ENCODE measurements around the gene OR52K1.
"Not testable (repeated sequence)": the region's sequence is repeated elsewhere in the genome, so short reads cannot be mapped to it uniquely, and the experiment has no call there.

Gene OR52K1

GRCh38 chr11:4511282-4512245, 29.1 kb downstream of the OR52K1 start:
- Mint-ChIP-seq H3K9me3 (no peaks in the 10 kb centered on the region), H3K4me1 (ENCODE audit: low read depth) (no peaks in the 10 kb centered on the region), H3K27me3 (peaks cover 16% of the 10 kb centered on the region), H3K27ac (no peak overlapping the region), H3K4me3 (no peak overlapping the region), H3K36me3 (ENCODE audit: low read depth) (no peaks in the 10 kb centered on the region)
- no peak for DNase-seq

- peaks cover 3% of the 10 kb centered on the region for H3K27me3 Mint-ChIP-seq
- H3K4me3 Mint-ChIP-seq: no peak overlapping the region
- H3K9me3 Mint-ChIP-seq: no peaks in the 10 kb centered on the region
Measured at GRCh38 chr11:4514196-4514595, 31.8 kb downstream of the OR52K1 start.

GRCh38 chr11:4522339-4522738, 39.9 kb downstream of the OR52K1 start:
- Mint-ChIP-seq H3K36me3 (ENCODE audit: low read depth) (no peaks in the 10 kb centered on the region), H3K9me3 (no peaks in the 10 kb centered on the region), H3K4me1 (ENCODE audit: low read depth) (no peaks in the 10 kb centered on the region), H3K4me3 (no peak overlapping the region), H3K27ac (no peak overlapping the region), H3K27me3 (peaks cover 30% of the 10 kb centered on the region)
- DNase-seq: no peak

More at GRCh38 chr11:4514196-4514595, 31.8 kb downstream of the OR52K1 start:
- H3K4me1 Mint-ChIP-seq (ENCODE audit: low read depth): no peaks in the 10 kb centered on the region
- no peak for DNase-seq
- no peaks in the 10 kb centered on the region for H3K36me3 Mint-ChIP-seq (ENCODE audit: low read depth)
- H3K27ac Mint-ChIP-seq: no peak overlapping the region

GRCh38 chr11:4522752-4523151, 40.3 kb downstream of the OR52K1 start:
- Mint-ChIP-seq H3K36me3 (ENCODE audit: low read depth) (no peaks in the 10 kb centered on the region), H3K27ac (no peak overlapping the region), H3K27me3 (peaks cover 33% of the 10 kb centered on the region), H3K4me3 (no peak overlapping the region), H3K9me3 (no peaks in the 10 kb centered on the region), H3K4me1 (ENCODE audit: low read depth) (no peaks in the 10 kb centered on the region)
- no peak for DNase-seq

GRCh38 chr11:4523666-4524065, 41.2 kb downstream of the OR52K1 start:
- no peak for DNase-seq
- Mint-ChIP-seq H3K9me3 (no peaks in the 10 kb centered on the region), H3K36me3 (ENCODE audit: low read depth) (no peaks in the 10 kb centered on the region), H3K27ac (no peak overlapping the region), H3K4me3 (no peak overlapping the region), H3K27me3 (peaks cover 39% of the 10 kb centered on the region), H3K4me1 (ENCODE audit: low read depth) (no peaks in the 10 kb centered on the region)

GRCh38 chr11:4527926-4528325, 45.5 kb downstream of the OR52K1 start:
- Mint-ChIP-seq H3K9me3 (no peaks in the 10 kb centered on the region), H3K27me3 (peaks cover 46% of the 10 kb centered on the region), H3K36me3 (ENCODE audit: low read depth) (no peaks in the 10 kb centered on the region), H3K4me3 (no peak overlapping the region), H3K4me1 (ENCODE audit: low read depth) (no peaks in the 10 kb centered on the region), H3K27ac (no peak overlapping the region)
- no peak for DNase-seq

- DNase-seq; H3K27ac Mint-ChIP-seq; H3K9me3 Mint-ChIP-seq; H3K4me3 Mint-ChIP-seq; H3K4me1 Mint-ChIP-seq (ENCODE audit: low read depth); H3K36me3 Mint-ChIP-seq (ENCODE audit: low read depth): not testable (repeated sequence)
- H3K27me3 Mint-ChIP-seq: peaks cover 47% of the 10 kb centered on the region
Measured at GRCh38 chr11:4531686-4532085, 49.2 kb downstream of the OR52K1 start.

- DNase-seq: peak; percentile 66
- no peaks in the 10 kb centered on the region for H3K36me3 Mint-ChIP-seq (ENCODE audit: low read depth)
- no peaks in the 10 kb centered on the region for H3K9me3 Mint-ChIP-seq
- no peak overlapping the region for H3K27ac Mint-ChIP-seq
- H3K27me3 Mint-ChIP-seq: peaks cover 35% of the 10 kb centered on the region
- H3K4me3 Mint-ChIP-seq: no peak overlapping the region
- no peaks in the 10 kb centered on the region for H3K4me1 Mint-ChIP-seq (ENCODE audit: low read depth)
Measured at GRCh38 chr11:4539603-4540219, 57.3 kb downstream of the OR52K1 start.

- no peak overlapping the region for H3K27ac Mint-ChIP-seq
- H3K36me3 Mint-ChIP-seq (ENCODE audit: low read depth): no peaks in the 10 kb centered on the region
- no peak overlapping the region for H3K4me3 Mint-ChIP-seq
- no peaks in the 10 kb centered on the region for H3K9me3 Mint-ChIP-seq
- H3K4me1 Mint-ChIP-seq (ENCODE audit: low read depth): no peaks in the 10 kb centered on the region
- peaks cover 26% of the 10 kb centered on the region for H3K27me3 Mint-ChIP-seq
- DNase-seq: no peak
Measured at GRCh38 chr11:4541071-4541470, 58.6 kb downstream of the OR52K1 start.
